Measurements from ENCODE around the gene SCGB3A2.
A peak's percentile ranks its signal among the peaks of the same experiment; 100 is the strongest.

The SCGB3A2 gene

DNA sequence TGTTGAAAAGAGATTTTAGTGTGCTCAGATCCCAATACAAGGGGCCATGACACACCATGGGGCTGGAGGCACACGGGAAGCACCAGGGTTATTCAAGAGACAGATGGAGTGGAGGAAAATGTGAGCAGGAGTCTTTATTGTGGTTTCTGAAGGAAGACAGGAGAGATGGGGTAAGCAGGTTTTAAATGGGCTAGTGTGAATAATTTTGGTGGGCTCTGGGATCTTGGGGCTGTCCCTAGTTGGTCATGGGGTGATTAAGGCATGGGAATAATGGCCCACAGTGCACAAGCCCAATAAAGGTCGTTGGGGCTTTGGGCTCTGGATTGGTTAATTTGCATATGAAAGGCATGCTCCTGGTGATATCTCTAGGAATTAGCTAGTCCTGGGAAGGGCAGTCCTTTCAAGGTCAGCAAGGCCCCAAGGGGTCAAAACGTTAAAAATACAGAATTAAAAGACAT, 3.6 kb upstream of the SCGB3A2 start:
- no peaks in the 10 kb centered on the region for H3K9me3 ChIP-seq (ENCODE audit: control insufficient read depth, insufficient read depth, low read length)
- H3K36me3 ChIP-seq (ENCODE audit: insufficient read depth, low read length) = peaks cover 8% of the 10 kb centered on the region
- H3K9ac ChIP-seq (ENCODE audit: low read depth, low read length) = peak overlapping the region; percentile 44
- H3K4me1 ChIP-seq (ENCODE audit: insufficient read depth, low read length) = peaks cover 28% of the 10 kb centered on the region

GRCh38 chr5:147876141-147876540, 2.4 kb upstream of the SCGB3A2 start:
- Histone ChIP-seq H3K36me3 (ENCODE audit: insufficient read depth, low read length) (peaks cover 8% of the 10 kb centered on the region), H3K9ac (ENCODE audit: low read depth, low read length) (no peak overlapping the region), H3K4me1 (ENCODE audit: insufficient read depth, low read length) (peaks cover 28% of the 10 kb centered on the region), H3K9me3 (ENCODE audit: control insufficient read depth, insufficient read depth, low read length) (no peaks in the 10 kb centered on the region)

DNA sequence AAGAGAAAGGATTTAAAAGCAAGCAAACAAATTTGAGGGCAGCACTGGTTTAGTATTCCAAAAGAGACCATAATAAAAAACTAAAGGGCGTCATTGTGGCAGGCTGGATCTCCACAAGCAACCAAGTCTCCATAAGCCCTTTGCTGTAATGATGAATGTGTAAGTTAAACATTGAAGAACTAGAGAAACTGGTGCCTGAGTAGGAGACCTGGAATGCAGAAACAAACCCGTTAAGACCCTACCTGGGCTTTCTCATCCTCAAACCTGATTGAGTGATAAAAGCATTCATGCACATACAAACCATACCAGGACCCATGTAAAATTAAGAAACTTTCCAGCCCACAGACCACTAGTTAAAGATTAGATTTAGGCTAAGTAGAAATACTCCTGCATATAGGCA, 1.9 kb upstream of the SCGB3A2 start:
- H3K36me3 ChIP-seq (ENCODE audit: insufficient read depth, low read length) = peaks cover 6% of the 10 kb centered on the region
- peaks cover 28% of the 10 kb centered on the region for H3K4me1 ChIP-seq (ENCODE audit: insufficient read depth, low read length)
- H3K9ac ChIP-seq (ENCODE audit: low read depth, low read length) = no peak overlapping the region
- H3K9me3 ChIP-seq (ENCODE audit: control insufficient read depth, insufficient read depth, low read length) = no peaks in the 10 kb centered on the region

DNA sequence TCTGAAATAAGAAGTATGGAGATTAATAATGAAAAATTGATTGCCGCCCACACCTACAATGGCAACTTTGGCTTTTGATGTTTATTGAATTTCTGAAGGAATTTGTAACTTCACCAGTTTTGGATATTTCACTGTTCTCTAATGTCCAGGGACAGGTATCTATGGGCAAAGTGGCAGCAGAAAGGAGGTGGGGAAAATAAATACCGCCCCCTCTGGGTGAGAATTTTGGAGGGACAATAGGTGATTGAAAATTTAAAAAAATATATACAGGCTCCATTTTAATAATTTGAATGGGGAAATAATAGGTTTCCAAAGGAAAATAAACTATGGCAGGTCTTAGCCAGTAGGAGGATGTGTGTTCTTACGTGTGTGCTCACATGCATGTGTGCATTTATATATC, 1.3 kb downstream of the SCGB3A2 start:
- no peak overlapping the region for H3K9ac ChIP-seq (ENCODE audit: low read depth, low read length)
- peaks cover 36% of the 10 kb centered on the region for H3K4me1 ChIP-seq (ENCODE audit: insufficient read depth, low read length)
- H3K36me3 ChIP-seq (ENCODE audit: insufficient read depth, low read length) = no peaks in the 10 kb centered on the region
- H3K9me3 ChIP-seq (ENCODE audit: control insufficient read depth, insufficient read depth, low read length) = no peaks in the 10 kb centered on the region

DNA sequence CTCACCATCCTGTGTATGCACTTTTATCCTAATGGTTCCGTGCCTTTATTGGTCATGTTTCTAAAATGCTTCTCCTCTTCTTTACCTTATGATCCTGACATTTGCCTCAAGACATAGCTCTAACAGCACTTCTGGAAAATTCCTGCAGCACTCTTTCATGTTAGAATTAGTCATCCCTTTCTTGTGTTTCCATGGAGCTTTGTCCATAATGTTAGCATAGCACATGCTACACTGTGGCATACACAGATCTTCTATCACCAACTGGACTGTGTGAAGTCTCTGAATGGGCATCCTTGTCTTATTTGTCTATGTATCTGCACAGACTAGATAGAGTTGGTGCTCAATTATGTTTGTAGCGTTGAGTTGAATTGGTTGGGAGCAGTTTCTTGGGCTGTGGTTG, 2.0 kb downstream of the SCGB3A2 start:
- Histone ChIP-seq H3K9me3 (ENCODE audit: control insufficient read depth, insufficient read depth, low read length) (no peaks in the 10 kb centered on the region), H3K9ac (ENCODE audit: low read depth, low read length) (no peak overlapping the region), H3K4me1 (ENCODE audit: insufficient read depth, low read length) (peaks cover 33% of the 10 kb centered on the region), H3K36me3 (ENCODE audit: insufficient read depth, low read length) (no peaks in the 10 kb centered on the region)

DNA sequence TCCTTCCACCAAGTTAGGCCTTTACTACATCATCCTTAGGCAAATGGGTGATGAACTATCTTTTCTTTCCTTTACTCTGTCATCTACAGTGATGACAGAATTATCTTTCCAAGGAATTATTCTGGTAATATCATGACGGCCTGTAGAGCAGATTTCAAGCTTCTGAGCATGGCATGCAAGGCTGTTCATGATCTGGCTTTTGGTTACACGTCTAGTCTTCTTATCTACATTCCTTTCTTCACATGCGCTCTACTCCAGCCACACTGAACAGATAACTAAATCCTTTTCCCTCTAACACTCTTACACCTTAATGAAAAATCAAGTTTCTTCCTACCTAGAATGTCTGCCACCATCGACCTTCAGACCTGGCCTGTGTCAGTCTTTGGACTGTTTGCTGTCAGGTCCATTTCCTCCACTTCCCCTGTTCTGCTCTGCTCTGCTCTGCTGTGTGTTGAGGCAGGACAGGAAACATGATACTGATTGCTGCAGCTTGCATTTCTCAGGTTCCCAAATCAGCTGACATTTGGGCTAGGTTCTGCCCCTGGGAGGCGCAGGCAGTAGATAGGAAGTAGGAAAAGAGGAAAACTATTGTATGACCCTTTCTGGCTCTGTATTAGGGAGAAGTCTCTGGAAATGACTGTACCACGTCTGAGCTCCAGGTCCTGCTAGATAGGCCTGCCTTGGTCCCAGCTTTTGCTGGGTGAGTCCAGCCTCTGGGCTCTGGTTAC, 4.2 kb downstream of the SCGB3A2 start:
- H3K36me3 ChIP-seq (ENCODE audit: insufficient read depth, low read length) = no peaks in the 10 kb centered on the region

DNA sequence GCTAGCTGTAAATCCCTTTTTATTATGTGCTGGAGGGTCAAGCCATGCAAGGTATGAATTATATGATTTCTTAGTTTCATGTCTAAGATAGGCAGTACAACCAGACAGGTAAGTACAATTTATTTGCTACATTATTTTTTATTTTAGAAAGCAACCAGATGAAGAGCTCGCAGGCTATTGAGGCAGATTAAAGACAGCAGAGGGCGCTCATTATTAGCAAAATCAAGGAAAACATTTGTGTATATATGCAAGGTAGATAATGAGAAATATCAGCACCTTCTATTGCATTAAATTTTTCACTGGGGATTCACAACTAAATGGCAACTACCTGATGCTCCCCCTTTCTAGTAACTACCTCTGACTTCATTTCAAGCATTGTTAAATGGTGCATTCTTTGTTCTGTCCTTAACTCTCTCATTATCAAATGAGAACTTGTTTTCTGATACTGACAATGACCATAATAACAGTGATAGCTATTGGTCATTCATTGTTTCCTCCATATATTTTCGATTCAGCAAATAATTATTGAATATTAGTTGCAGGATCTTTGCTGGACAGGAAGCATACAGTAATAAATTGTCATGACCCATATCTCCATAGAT, 8.6 kb downstream of the SCGB3A2 start:
- Histone ChIP-seq H3K36me3 (ENCODE audit: insufficient read depth, low read length) (no peaks in the 10 kb centered on the region), H3K9ac (ENCODE audit: low read depth, low read length) (no peak overlapping the region), H3K9me3 (ENCODE audit: control insufficient read depth, insufficient read depth, low read length) (no peaks in the 10 kb centered on the region), H3K4me1 (ENCODE audit: insufficient read depth, low read length) (peaks cover 12% of the 10 kb centered on the region; the same call in 1 of the 2 replicates)

More for the DNA sequence above, 4.2 kb downstream of the SCGB3A2 start:
- peaks cover 14% of the 10 kb centered on the region; the same call in 1 of the 2 replicates for H3K4me1 ChIP-seq (ENCODE audit: insufficient read depth, low read length)
- H3K9me3 ChIP-seq (ENCODE audit: control insufficient read depth, insufficient read depth, low read length) = no peaks in the 10 kb centered on the region
- no peak overlapping the region for H3K9ac ChIP-seq (ENCODE audit: low read depth, low read length)

DNA sequence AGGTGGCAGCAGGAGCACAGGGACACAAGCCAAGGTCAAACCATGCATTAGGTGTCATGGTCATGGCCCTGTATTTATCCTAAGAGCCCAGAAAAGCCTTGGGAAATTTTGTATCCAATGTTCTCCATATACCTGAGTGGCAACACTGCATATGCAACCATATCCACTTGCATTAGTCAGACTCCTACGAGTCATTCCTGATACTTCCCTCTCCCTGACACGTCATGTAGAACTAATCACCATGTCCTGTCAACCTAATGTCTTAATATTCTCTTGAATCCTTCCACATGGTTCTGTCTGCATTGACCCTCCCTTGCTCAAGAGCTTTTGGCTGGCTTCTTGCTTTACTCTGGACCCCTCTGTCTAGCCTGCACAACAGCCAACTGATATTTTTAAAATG, 9.4 kb downstream of the SCGB3A2 start:
- no peak overlapping the region for H3K9ac ChIP-seq (ENCODE audit: low read depth, low read length)
- no peaks in the 10 kb centered on the region for H3K36me3 ChIP-seq (ENCODE audit: insufficient read depth, low read length)
- H3K4me1 ChIP-seq (ENCODE audit: insufficient read depth, low read length) = peaks cover 6% of the 10 kb centered on the region; the same call in 1 of the 2 replicates
- no peaks in the 10 kb centered on the region for H3K9me3 ChIP-seq (ENCODE audit: control insufficient read depth, insufficient read depth, low read length)

GRCh38 chr5:147892696-147893296, 14.3 kb downstream of the SCGB3A2 start:
- H3K9me3 ChIP-seq (ENCODE audit: control insufficient read depth, insufficient read depth, low read length) = no peaks in the 10 kb centered on the region
- H3K4me1 ChIP-seq (ENCODE audit: insufficient read depth, low read length) = peaks cover 4% of the 10 kb centered on the region; the same call in 1 of the 2 replicates
- H3K9ac ChIP-seq (ENCODE audit: low read depth, low read length) = no peak overlapping the region
- H3K36me3 ChIP-seq (ENCODE audit: insufficient read depth, low read length) = no peaks in the 10 kb centered on the region

DNA sequence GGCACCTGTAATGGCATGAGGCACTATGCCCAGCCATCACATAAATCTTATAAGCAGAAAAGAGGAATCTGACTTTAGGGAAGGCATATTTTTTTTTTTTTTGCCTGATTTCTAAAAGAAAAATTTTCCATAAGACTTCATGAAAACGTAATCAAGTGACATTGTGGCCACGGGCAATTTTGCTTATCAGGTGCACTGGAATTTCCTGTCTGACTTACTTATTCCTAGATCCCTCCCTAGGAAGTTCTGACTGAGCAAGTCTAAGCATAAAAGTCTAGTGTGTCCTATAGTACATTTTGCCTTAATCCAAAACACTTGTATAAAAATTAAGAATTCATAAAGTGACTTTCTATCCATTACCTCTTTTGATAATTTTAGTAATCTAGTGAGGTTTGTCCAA, 15.3 kb downstream of the SCGB3A2 start:
- Histone ChIP-seq H3K4me1 (ENCODE audit: insufficient read depth, low read length) (peaks cover 4% of the 10 kb centered on the region; the same call in 1 of the 2 replicates), H3K9ac (ENCODE audit: low read depth, low read length) (no peak overlapping the region)

GRCh38 chr5:147895864-147896263, 17.4 kb downstream of the SCGB3A2 start:
- Histone ChIP-seq H3K36me3 (ENCODE audit: insufficient read depth, low read length) (no peaks in the 10 kb centered on the region), H3K9me3 (ENCODE audit: control insufficient read depth, insufficient read depth, low read length) (no peaks in the 10 kb centered on the region), H3K4me1 (ENCODE audit: insufficient read depth, low read length) (peaks cover 4% of the 10 kb centered on the region), H3K9ac (ENCODE audit: low read depth, low read length) (no peak overlapping the region)

More for the DNA sequence above, 15.3 kb downstream of the SCGB3A2 start:
- H3K36me3 ChIP-seq (ENCODE audit: insufficient read depth, low read length) = no peaks in the 10 kb centered on the region
- no peaks in the 10 kb centered on the region for H3K9me3 ChIP-seq (ENCODE audit: control insufficient read depth, insufficient read depth, low read length)

GRCh38 chr5:147898875-147899401, 20.4 kb downstream of the SCGB3A2 start:
- Histone ChIP-seq H3K4me1 (ENCODE audit: insufficient read depth, low read length) (peaks cover 13% of the 10 kb centered on the region), H3K9ac (ENCODE audit: low read depth, low read length) (no peak overlapping the region), H3K36me3 (ENCODE audit: insufficient read depth, low read length) (no peaks in the 10 kb centered on the region), H3K9me3 (ENCODE audit: control insufficient read depth, insufficient read depth, low read length) (no peaks in the 10 kb centered on the region)

GRCh38 chr5:147901599-147902039, 23.1 kb downstream of the SCGB3A2 start:
- Histone ChIP-seq H3K36me3 (ENCODE audit: insufficient read depth, low read length) (no peaks in the 10 kb centered on the region), H3K9ac (ENCODE audit: low read depth, low read length) (no peak overlapping the region), H3K4me1 (ENCODE audit: insufficient read depth, low read length) (peaks cover 10% of the 10 kb centered on the region), H3K9me3 (ENCODE audit: control insufficient read depth, insufficient read depth, low read length) (no peaks in the 10 kb centered on the region)

- no peaks in the 10 kb centered on the region for H3K9me3 ChIP-seq (ENCODE audit: control insufficient read depth, insufficient read depth, low read length)
- no peak overlapping the region for H3K9ac ChIP-seq (ENCODE audit: low read depth, low read length)
- H3K36me3 ChIP-seq (ENCODE audit: insufficient read depth, low read length) = no peaks in the 10 kb centered on the region
- peaks cover 10% of the 10 kb centered on the region for H3K4me1 ChIP-seq (ENCODE audit: insufficient read depth, low read length)
These were observed 24.2 kb downstream of the SCGB3A2 start for GRCh38 chr5:147902609-147903115.
